CD14-positive monocyte (primary cell): ENCODE measurements around the gene USB1. TPM values are rescaled to one million over a fixed set of nuclear protein-coding genes. Genes with fewer than 3 reads are reported as not detected.

Source experiments
- DNase-seq, 3 donors: peaks; one replicate each; pipeline ENCODE4 v3.0.0-alpha.2; 2011 to 2022
- H2AFZ ChIP-seq: 2 replicates; pipeline ENCODE4 v1.6.0; 2012; ENCODE audit warnings: mild to moderate bottlenecking, low read depth, low read length, inconsistent platforms; ENCODE audit not compliant: insufficient read depth, poor library complexity, severe bottlenecking
- H3K27ac ChIP-seq, 2 donors: 1 replicate in 1 of 2; 2 replicates in 1 of 2; pipeline ENCODE4 v1.5.1; 2012 to 2013; ENCODE audit warnings: low read length in 2 of 2, control low read depth in 1 of 2, inconsistent platforms in 1 of 2, low read depth in 1 of 2, mild to moderate bottlenecking in 1 of 2
- H3K27me3 ChIP-seq, 2 donors: one replicate each; pipeline versions ENCODE4 v1.6.0 to v1.6.1; 2011 to 2013; ENCODE audit warnings: low read length in 2 of 2; ENCODE audit not compliant: control insufficient read depth in 2 of 2, insufficient read depth in 2 of 2
- H3K36me3 ChIP-seq, 2 donors: replicated peaks in 1 of 2; 1 replicate in 1 of 2; 2 replicates in 1 of 2; pipeline versions ENCODE4 v1.5.1 to v1.6.1; 2012 to 2013; ENCODE audit warnings: low read length in 2 of 2, control low read depth in 1 of 2, inconsistent platforms in 1 of 2, mild to moderate bottlenecking in 1 of 2; ENCODE audit not compliant: insufficient read depth in 2 of 2, control insufficient read depth in 1 of 2
- H3K4me1 ChIP-seq, 2 donors: 1 replicate in 1 of 2; 2 replicates in 1 of 2; pipeline versions ENCODE4 v1.5.1 to v1.6.1; 2012 to 2013; ENCODE audit warnings: low read length in 2 of 2, control low read depth in 1 of 2, inconsistent platforms in 1 of 2, mild to moderate bottlenecking in 1 of 2, moderate library complexity in 1 of 2; ENCODE audit not compliant: insufficient read depth in 2 of 2, control insufficient read depth in 1 of 2
- H3K4me2 ChIP-seq: replicated peaks from 2 replicates; pipeline ENCODE3; 2012; ENCODE audit warnings: low read length, moderate library complexity, mild to moderate bottlenecking; ENCODE audit not compliant: poor library complexity, severe bottlenecking; ENCODE audit errors: extremely low read depth
- H3K4me3 ChIP-seq, 3 experiments: fragments of 200-600 bp in 1 of 3; sonication (generic) in 1 of 3; replicated peaks in 1 of 3; 1 replicate in 2 of 3; 2 replicates in 1 of 3; pipeline ENCODE4 v1.5.1; 2011 to 2013; ENCODE audit warnings: low read length in 3 of 3, mild to moderate bottlenecking in 3 of 3, control low read depth in 2 of 3, low read depth in 2 of 3, inconsistent platforms in 1 of 3, moderate library complexity in 1 of 3
- H3K79me2 ChIP-seq: 2 replicates; pipeline ENCODE4 v1.6.0; 2012; ENCODE audit warnings: mild to moderate bottlenecking, control low read depth, inconsistent platforms, low read length, moderate library complexity; ENCODE audit not compliant: insufficient read depth
- H3K9ac ChIP-seq: 2 replicates; pipeline ENCODE4 v1.6.0; 2017; ENCODE audit warnings: low read length, mild to moderate bottlenecking; ENCODE audit not compliant: insufficient read depth, poor library complexity, severe bottlenecking
- H3K9me3 ChIP-seq, 2 donors: replicated peaks in 1 of 2; 1 replicate in 1 of 2; 2 replicates in 1 of 2; pipeline versions ENCODE4 v1.5.1 to v1.6.1; 2012 to 2013; ENCODE audit warnings: low read length in 2 of 2, control low read depth in 1 of 2; ENCODE audit not compliant: control insufficient read depth in 1 of 2, insufficient read depth in 1 of 2
- H4K20me1 ChIP-seq: 2 replicates; pipeline ENCODE4 v1.6.0; 2012; ENCODE audit warnings: mild to moderate bottlenecking, low read length, control low read depth, moderate library complexity; ENCODE audit not compliant: insufficient read depth
- H3K27ac Mint-ChIP-seq, 7 donors: one replicate each; pipeline ENCODE4 v1.8.0; 2020; ENCODE audit warnings: mild to moderate bottlenecking in 7 of 7, mixed read lengths in 7 of 7, moderate library complexity in 6 of 7, inconsistent platforms in 2 of 7
- H3K27me3 Mint-ChIP-seq, 3 donors: one replicate each; pipeline ENCODE4 v1.8.0; 2021 to 2022; ENCODE audit warnings: low read depth in 3 of 3, mild to moderate bottlenecking in 3 of 3, mixed read lengths in 3 of 3, moderate library complexity in 3 of 3, inconsistent platforms in 1 of 3
- H3K36me3 Mint-ChIP-seq, 2 donors: one replicate each; pipeline ENCODE4 v1.8.0; 2020; ENCODE audit warnings: mixed read lengths in 2 of 2, inconsistent platforms in 1 of 2, mild to moderate bottlenecking in 1 of 2
- H3K4me1 Mint-ChIP-seq: one replicate; pipeline ENCODE4 v1.8.0; 2020; ENCODE audit warnings: mild to moderate bottlenecking, mixed read lengths
- H3K4me3 Mint-ChIP-seq, 2 donors: one replicate each; pipeline ENCODE4 v1.8.0; 2020; ENCODE audit warnings: mild to moderate bottlenecking in 2 of 2, mixed read lengths in 2 of 2, moderate library complexity in 1 of 2
- H3K9me3 Mint-ChIP-seq, 7 donors: one replicate each; pipeline ENCODE4 v1.8.0; 2020 to 2022; ENCODE audit warnings: mixed read lengths in 7 of 7, mild to moderate bottlenecking in 6 of 7, moderate library complexity in 6 of 7, inconsistent platforms in 2 of 7
- WGBS: methylation state at CpG from one replicate; pipeline ENCODE4 v1.1.5; 2013; ENCODE audit warnings: missing lambda C conversion rate; ENCODE audit not compliant: insufficient coverage; 5-methylcytosine and 5-hydroxymethylcytosine counted together
- intact Hi-C, 2 donors: fragments of 100-400 bp; cut with micrococcal nuclease; formaldehyde crosslinking; loops; one replicate each; pipeline versions ENCODE4 v1.15.0 to v1.15.1; 2023
- polyA plus RNA-seq, 3 donors: library from polyadenylated mRNA; depleted of rRNA in 1 of 3; unstranded in 2 of 3; stranded (reverse) in 1 of 3; fragments of 300-500 nt in 2 of 3; fragments of >200 nt in 1 of 3; fragmentation: Illumina TruSeq in 2 of 3; gene quantifications; 1 replicate in 2 of 3; 2 replicates in 1 of 3; pipeline ENCODE4 v1.2.3, GENCODE V29; 2012 to 2021
- TF ChIP-seq, protein P1 (sequence below): fragments of 200-600 bp; IDR thresholded peaks from one replicate; pipeline ENCODE4 v1.8.0; 2022; ENCODE audit warnings: antibody characterized with exemption, mild to moderate bottlenecking

USB1 gene
- polyA plus RNA-seq, 3 donors = 25.7 to 55.7 (median 44.4) TPM

DNA sequence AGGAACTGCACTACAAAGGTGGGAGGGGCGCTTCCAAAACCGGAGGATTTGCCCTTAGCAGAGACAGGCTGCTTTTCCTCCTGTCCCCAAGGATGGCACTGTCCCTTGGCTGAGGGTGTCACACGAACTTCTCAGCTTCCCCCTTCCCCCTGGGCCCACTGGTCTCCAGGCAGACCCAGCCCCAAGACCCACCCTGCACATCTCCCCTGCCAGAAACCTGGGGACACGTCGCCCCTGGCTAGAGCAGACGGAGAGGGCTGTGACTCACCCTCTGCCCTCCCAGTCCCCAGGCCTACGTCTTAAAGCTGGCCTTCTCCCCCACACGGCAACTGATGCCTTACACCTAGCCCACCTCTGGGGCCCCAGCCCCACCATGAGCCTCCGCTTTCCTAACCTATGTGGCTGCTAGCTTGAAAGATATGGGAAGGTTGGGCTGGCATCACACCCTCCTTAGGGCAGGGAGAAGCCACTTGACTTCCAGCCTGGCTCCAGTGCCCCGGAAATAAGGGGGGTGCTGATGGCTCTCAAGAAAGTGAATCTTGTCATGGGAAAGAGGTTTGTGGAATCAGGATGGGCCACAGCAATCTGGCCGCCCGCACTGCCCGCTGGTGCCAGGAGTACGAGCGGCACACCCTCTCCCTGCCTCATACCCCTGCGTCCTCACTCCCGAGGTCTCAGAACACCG is 5.3 kb upstream of the USB1 start:
- Histone ChIP-seq H3K9ac (no peak overlapping the region), H2AFZ (no peak overlapping the region), H3K4me1 (peaks cover 52 to 61% of the 10 kb centered on the region in 2 donors), H3K4me2 (no peak overlapping the region), H3K27me3 (no peaks in the 10 kb centered on the region), H4K20me1 (peaks cover 72% of the 10 kb centered on the region), H3K79me2 (peaks cover 47% of the 10 kb centered on the region), H3K27ac (peak overlapping the region; percentile 11 to 20), H3K36me3 (peaks cover 27 to 36% of the 10 kb centered on the region in 2 donors), H3K4me3 (no peak overlapping the region), H3K9me3 (no peaks in the 10 kb centered on the region)
- Mint-ChIP-seq H3K36me3 (peaks cover 30 to 43% of the 10 kb centered on the region in 2 donors), H3K27ac (peak overlapping the region in 4 of 7 donors; percentile 10 to 43 (median 26)), H3K4me1 (peaks cover 58% of the 10 kb centered on the region), H3K4me3 (no peak overlapping the region), H3K27me3 (no peaks in the 10 kb centered on the region), H3K9me3 (peaks cover 0 to 2% (median 0%) of the 10 kb centered on the region in 7 donors)
- intact Hi-C loops = no loop called here
- DNase-seq = no peak
- 95% methylated on average over 12 of the region's 18 CpGs for WGBS
- TF ChIP-seq, protein P1, sequence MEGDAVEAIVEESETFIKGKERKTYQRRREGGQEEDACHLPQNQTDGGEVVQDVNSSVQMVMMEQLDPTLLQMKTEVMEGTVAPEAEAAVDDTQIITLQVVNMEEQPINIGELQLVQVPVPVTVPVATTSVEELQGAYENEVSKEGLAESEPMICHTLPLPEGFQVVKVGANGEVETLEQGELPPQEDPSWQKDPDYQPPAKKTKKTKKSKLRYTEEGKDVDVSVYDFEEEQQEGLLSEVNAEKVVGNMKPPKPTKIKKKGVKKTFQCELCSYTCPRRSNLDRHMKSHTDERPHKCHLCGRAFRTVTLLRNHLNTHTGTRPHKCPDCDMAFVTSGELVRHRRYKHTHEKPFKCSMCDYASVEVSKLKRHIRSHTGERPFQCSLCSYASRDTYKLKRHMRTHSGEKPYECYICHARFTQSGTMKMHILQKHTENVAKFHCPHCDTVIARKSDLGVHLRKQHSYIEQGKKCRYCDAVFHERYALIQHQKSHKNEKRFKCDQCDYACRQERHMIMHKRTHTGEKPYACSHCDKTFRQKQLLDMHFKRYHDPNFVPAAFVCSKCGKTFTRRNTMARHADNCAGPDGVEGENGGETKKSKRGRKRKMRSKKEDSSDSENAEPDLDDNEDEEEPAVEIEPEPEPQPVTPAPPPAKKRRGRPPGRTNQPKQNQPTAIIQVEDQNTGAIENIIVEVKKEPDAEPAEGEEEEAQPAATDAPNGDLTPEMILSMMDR = no peak

DNA sequence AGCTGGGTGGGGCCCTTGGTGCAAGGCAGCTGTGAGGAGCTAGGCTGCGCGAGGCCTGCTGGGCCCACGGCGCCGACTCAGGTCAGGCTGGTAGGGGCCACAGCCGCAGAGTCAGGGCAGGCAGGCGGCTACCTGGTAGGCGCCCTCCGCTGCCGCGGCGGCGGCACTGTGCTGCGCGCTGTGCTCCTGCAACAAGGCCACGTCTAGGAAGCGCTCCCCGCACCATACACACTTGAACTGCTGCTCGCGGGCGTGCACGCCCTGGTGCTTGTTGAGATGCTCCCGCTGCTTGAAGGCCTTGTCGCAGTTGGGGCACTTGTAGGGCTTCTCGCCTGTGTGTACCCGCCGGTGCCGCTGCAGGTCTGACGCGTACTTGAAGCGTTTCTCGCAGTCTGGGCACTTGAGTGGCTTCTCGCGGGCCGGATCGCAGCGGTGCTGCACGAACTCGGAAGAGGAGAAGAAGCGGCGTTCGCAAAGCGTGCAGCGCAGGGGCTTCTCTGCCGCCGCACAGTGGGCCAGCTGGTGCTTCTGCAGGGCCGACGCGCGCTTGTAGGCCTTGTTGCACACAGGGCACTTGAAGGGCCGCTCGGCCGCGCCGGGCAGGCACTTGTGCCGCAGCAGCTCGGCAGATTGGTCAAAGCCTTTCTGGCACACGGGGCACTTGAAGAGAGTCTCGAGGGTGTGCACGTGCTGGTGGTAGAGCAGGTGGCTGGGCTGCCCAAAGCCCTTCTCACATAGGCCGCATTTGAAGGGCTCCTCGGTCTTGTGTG is 4.6 kb upstream of the USB1 start:
- DNase-seq = no peak
- Histone ChIP-seq H2AFZ (no peak overlapping the region), H3K27ac (no peak overlapping the region), H3K4me2 (no peak overlapping the region), H3K27me3 (no peaks in the 10 kb centered on the region), H3K4me1 (peaks cover 54 to 68% of the 10 kb centered on the region in 2 donors), H3K9ac (no peak overlapping the region), H3K9me3 (no peaks in the 10 kb centered on the region), H3K4me3 (no peak overlapping the region), H3K79me2 (peaks cover 50% of the 10 kb centered on the region), H3K36me3 (peaks cover 27 to 36% of the 10 kb centered on the region in 2 donors), H4K20me1 (peaks cover 72% of the 10 kb centered on the region)
- intact Hi-C loops = no loop called here
- peaks cover 62% of the 10 kb centered on the region for H3K4me1 Mint-ChIP-seq
- H3K27me3 Mint-ChIP-seq = no peaks in the 10 kb centered on the region
- no peak overlapping the region for H3K4me3 Mint-ChIP-seq
- peaks cover 0 to 2% (median 0%) of the 10 kb centered on the region in 7 donors for H3K9me3 Mint-ChIP-seq
- H3K27ac Mint-ChIP-seq = no peak overlapping the region
- TF ChIP-seq, protein P1 = no peak
- peaks cover 30 to 43% of the 10 kb centered on the region in 2 donors for H3K36me3 Mint-ChIP-seq
- 98% methylated on average over 60 of the region's 62 CpGs for WGBS
